Caco-2 (cell line): ENCODE results near the gene RIN3. TPM values are rescaled to one million over a fixed set of nuclear protein-coding genes. Genes with fewer than 3 reads are reported as not detected.
A peak's percentile ranks its signal among the peaks of the same experiment; 100 is the strongest.

Source experiments
- BruUV-seq: library from RNA; stranded (reverse); fragments of 400-500 nt; replicated peaks from 2 replicates; lab custom pipeline; 2021; lab: Mats Ljungman, UMichigan
- CTCF ChIA-PET: fragments of 300-600 bp; sonication (Branson Sonifier 250); formaldehyde crosslinking; loops from one replicate; lab custom pipeline; 2022; ENCODE audit warnings: antibody characterized with exemption; lab: Charles Lee
- POLR2A ChIA-PET: fragments of 300-600 bp; sonication (Branson Sonifier 250); formaldehyde crosslinking; loops from one replicate; lab custom pipeline; 2022; ENCODE audit warnings: antibody characterized with exemption; lab: Charles Lee
- DNase-seq, 2 experiments: peaks; one replicate each; pipeline versions ENCODE4 v3.0.0 to v3.0.0-alpha.2; 2020 to 2022
- H3K27me3 ChIP-seq: replicated peaks from 2 replicates; pipeline ENCODE4 v1.6.0; 2011; ENCODE audit warnings: low read length; ENCODE audit not compliant: control insufficient read depth, insufficient read depth
- H3K36me3 ChIP-seq: 2 replicates; pipeline ENCODE4 v1.5.1; 2011; ENCODE audit warnings: low read length; ENCODE audit not compliant: control insufficient read depth, insufficient read depth
- H3K4me1 ChIP-seq: fragments of 250-450 bp; sonication (Bioruptor Pico); 2 replicates; pipeline ENCODE4 v1.5.1; 2020; ENCODE audit warnings: mild to moderate bottlenecking
- H3K4me3 ChIP-seq: 2 replicates; pipeline ENCODE4 v1.5.1; 2011; ENCODE audit warnings: low read depth, mild to moderate bottlenecking, control low read depth, low read length
- H3K9me3 ChIP-seq: fragments of 250-450 bp; sonication (Bioruptor Pico); 2 replicates; pipeline ENCODE4 v1.5.1; 2020; ENCODE audit warnings: mild to moderate bottlenecking, moderate library complexity
- H3K27ac Mint-ChIP-seq: one replicate; pipeline ENCODE4 v1.8.0; 2022; ENCODE audit warnings: mixed read lengths; ENCODE audit not compliant: unreplicated experiment
- H3K27me3 Mint-ChIP-seq: one replicate; pipeline ENCODE4 v1.8.0; 2022; ENCODE audit warnings: mixed read lengths; ENCODE audit not compliant: insufficient read depth, unreplicated experiment
- H3K36me3 Mint-ChIP-seq: one replicate; pipeline ENCODE4 v1.8.0; 2022; ENCODE audit warnings: mild to moderate bottlenecking, mixed read lengths; ENCODE audit not compliant: insufficient read depth, unreplicated experiment
- H3K4me1 Mint-ChIP-seq: one replicate; pipeline ENCODE4 v1.8.0; 2022; ENCODE audit warnings: low read depth, mixed read lengths; ENCODE audit not compliant: unreplicated experiment
- H3K4me3 Mint-ChIP-seq: one replicate; pipeline ENCODE4 v1.8.0; 2022; ENCODE audit warnings: mild to moderate bottlenecking, moderate library complexity, mixed read lengths; ENCODE audit not compliant: unreplicated experiment
- H3K9me3 Mint-ChIP-seq: one replicate; pipeline ENCODE4 v1.8.0; 2022; ENCODE audit warnings: mixed read lengths; ENCODE audit not compliant: unreplicated experiment
- intact Hi-C: fragments of 100-400 bp; cut with micrococcal nuclease; formaldehyde crosslinking; loops from one replicate; pipeline ENCODE4 v1.10.0; 2022; ENCODE audit not compliant: unreplicated experiment
- total RNA-seq: library from RNA; stranded (reverse); gene quantifications from 2 replicates; pipeline ENCODE4 v1.2.3, GENCODE V29; 2022
- TF ChIP-seq, protein P1 (sequence below), 2 experiments: fragments of 200-600 bp in 1 of 2; IDR thresholded peaks; 1 replicate in 1 of 2; 2 replicates in 1 of 2; pipeline versions ENCODE4 v1.5.1 to v1.8.0; 2011 to 2022; ENCODE audit warnings: antibody characterized with exemption in 1 of 2, control low read depth in 1 of 2, inconsistent platforms in 1 of 2, low read depth in 1 of 2, low read length in 1 of 2, mild to moderate bottlenecking in 1 of 2, moderate library complexity in 1 of 2; ENCODE audit not compliant: insufficient read depth in 1 of 2, severe bottlenecking in 1 of 2, unreplicated experiment in 1 of 2

Gene RIN3
- total RNA-seq, 1 experiment from 2014 or later: 20.7 TPM

DNA sequence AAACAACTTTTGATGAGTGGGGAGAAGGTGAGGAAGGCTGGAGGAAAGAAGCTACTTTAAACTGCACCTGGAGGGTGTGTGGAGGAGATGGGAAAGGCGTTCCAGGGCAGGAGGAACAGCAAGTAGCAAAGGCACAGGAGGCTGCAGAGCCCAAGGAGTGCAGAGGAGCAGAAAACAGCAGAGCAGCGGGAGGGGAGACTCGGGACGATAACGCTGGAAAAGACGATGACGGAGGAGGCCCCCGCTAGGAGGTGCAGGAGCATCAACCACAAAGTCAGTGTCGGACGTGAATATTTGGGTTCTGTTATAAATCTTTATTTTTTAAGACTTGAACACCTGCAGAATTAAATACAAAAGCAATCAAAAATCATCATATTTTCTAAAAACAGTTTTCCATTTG is 189.9 kb downstream of the RIN3 start:
- no peaks in the 10 kb centered on the region for H3K4me1 Mint-ChIP-seq
- intact Hi-C loops: no loop called here
- BruUV-seq: no TSS peak

DNA sequence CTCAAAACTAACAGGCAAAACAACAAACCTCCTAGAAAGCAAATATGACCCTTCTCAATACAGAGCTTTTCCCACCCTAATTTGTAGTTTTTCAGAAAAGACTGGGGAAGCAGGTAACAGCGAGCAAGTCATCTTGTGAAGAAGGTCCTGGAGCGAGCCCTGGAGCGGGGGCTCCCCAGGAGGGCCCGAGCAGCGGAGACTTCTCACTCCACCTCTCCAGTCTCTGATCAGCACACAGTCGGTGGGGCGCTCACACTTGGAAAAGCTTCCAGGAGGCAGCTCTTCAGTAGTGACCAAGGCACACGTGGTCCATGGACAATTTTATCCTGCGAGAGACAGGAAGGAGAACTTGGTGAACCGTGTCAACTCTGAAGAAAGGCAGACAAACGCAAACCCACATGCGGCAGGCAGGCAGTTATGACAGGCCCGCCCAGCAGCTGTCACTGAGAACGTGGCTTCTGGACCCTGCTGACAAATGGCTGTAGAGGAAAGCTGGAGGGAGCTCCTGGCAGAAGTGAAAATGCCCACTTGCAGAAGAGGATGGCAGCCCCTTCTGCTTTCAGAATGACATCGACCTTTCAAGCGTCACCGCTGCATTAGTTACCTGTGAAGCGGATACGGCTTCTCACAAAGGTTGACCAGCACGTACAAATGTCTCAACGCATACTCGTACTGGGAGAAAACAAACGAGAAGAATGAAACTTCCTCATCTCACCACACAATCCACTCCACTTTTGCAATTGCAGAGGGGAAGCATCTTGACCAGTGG is 190.6 kb downstream of the RIN3 start:
- ChIA-PET POLR2A (no interaction called here), CTCF (no interaction called here)
- H3K9me3 ChIP-seq: no peaks in the 10 kb centered on the region
- Mint-ChIP-seq H3K4me1 (no peaks in the 10 kb centered on the region), H3K27me3 (no peaks in the 10 kb centered on the region), H3K36me3 (peaks cover 14% of the 10 kb centered on the region), H3K4me3 (no peak overlapping the region), H3K27ac (no peak overlapping the region), H3K9me3 (no peaks in the 10 kb centered on the region)
- no peaks in the 10 kb centered on the region for H3K27me3 ChIP-seq
- TF ChIP-seq, protein P1, sequence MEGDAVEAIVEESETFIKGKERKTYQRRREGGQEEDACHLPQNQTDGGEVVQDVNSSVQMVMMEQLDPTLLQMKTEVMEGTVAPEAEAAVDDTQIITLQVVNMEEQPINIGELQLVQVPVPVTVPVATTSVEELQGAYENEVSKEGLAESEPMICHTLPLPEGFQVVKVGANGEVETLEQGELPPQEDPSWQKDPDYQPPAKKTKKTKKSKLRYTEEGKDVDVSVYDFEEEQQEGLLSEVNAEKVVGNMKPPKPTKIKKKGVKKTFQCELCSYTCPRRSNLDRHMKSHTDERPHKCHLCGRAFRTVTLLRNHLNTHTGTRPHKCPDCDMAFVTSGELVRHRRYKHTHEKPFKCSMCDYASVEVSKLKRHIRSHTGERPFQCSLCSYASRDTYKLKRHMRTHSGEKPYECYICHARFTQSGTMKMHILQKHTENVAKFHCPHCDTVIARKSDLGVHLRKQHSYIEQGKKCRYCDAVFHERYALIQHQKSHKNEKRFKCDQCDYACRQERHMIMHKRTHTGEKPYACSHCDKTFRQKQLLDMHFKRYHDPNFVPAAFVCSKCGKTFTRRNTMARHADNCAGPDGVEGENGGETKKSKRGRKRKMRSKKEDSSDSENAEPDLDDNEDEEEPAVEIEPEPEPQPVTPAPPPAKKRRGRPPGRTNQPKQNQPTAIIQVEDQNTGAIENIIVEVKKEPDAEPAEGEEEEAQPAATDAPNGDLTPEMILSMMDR (IDR thresholded peaks at IDR 0.05; ENCODE audit: insufficient read depth in 1 of 2, low read depth in 1 of 2, low read length in 1 of 2, severe bottlenecking in 1 of 2, unreplicated experiment in 1 of 2): no peak
- intact Hi-C loops: no loop called here
- no peaks in the 10 kb centered on the region for H3K4me1 ChIP-seq
- H3K36me3 ChIP-seq: no peaks in the 10 kb centered on the region
- no peak for DNase-seq
- TSS peak; percentile 82 for BruUV-seq
- H3K4me3 ChIP-seq: no peak overlapping the region

More for the DNA sequence above, 189.9 kb downstream of the RIN3 start:
- TF ChIP-seq, protein P1 (IDR thresholded peaks at IDR 0.05; ENCODE audit: insufficient read depth in 1 of 2, low read depth in 1 of 2, low read length in 1 of 2, severe bottlenecking in 1 of 2, unreplicated experiment in 1 of 2): no peak
- no peaks in the 10 kb centered on the region for H3K9me3 ChIP-seq
- H3K4me3 ChIP-seq: no peak overlapping the region
- POLR2A ChIA-PET: no interaction called here
- no peaks in the 10 kb centered on the region for H3K27me3 ChIP-seq
- no peaks in the 10 kb centered on the region for H3K36me3 ChIP-seq
- no peak for DNase-seq
- H3K36me3 Mint-ChIP-seq: peaks cover 9% of the 10 kb centered on the region
- no peak overlapping the region for H3K4me3 Mint-ChIP-seq
- H3K27ac Mint-ChIP-seq: no peak overlapping the region
- no peaks in the 10 kb centered on the region for H3K9me3 Mint-ChIP-seq
- no peaks in the 10 kb centered on the region for H3K4me1 ChIP-seq
- CTCF ChIA-PET: no interaction called here
- no peaks in the 10 kb centered on the region for H3K27me3 Mint-ChIP-seq

DNA sequence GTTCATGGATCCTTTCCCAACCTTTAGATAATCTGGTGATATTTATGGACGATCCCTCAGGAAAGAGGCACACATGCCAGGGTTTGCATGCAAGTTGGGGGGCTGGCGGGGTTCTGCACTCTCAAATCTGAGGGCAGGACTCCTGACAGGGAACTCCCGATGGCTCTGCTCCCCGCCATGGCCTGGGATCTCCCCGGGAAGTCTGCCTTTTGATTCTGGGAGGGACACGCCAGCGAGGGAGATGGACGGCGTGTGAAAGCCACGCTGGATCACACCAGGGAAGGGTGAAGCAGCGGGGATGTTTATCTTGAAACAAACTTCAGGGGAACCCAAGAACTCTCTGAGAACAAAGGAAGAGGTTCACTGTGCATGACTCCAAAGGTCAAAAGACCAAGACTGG is 191.2 kb downstream of the RIN3 start:
- TF ChIP-seq, protein P1 (IDR thresholded peaks at IDR 0.05; ENCODE audit: insufficient read depth in 1 of 2, low read depth in 1 of 2, low read length in 1 of 2, severe bottlenecking in 1 of 2, unreplicated experiment in 1 of 2): no peak
- H3K4me3 ChIP-seq: no peak overlapping the region
- H3K27me3 ChIP-seq: no peaks in the 10 kb centered on the region
- H3K9me3 Mint-ChIP-seq: no peaks in the 10 kb centered on the region
- peaks cover 14% of the 10 kb centered on the region for H3K36me3 Mint-ChIP-seq
- no peaks in the 10 kb centered on the region for H3K36me3 ChIP-seq
- no peaks in the 10 kb centered on the region for H3K9me3 ChIP-seq
- no peaks in the 10 kb centered on the region for H3K4me1 ChIP-seq
- H3K27me3 Mint-ChIP-seq: no peaks in the 10 kb centered on the region
- intact Hi-C loops: no loop called here
- DNase-seq: no peak
- no peaks in the 10 kb centered on the region for H3K4me1 Mint-ChIP-seq
- BruUV-seq: no TSS peak
- ChIA-PET CTCF (no interaction called here), POLR2A (no interaction called here)
- H3K27ac Mint-ChIP-seq: no peak overlapping the region
- no peak overlapping the region for H3K4me3 Mint-ChIP-seq
